ENCODE measurements around the gene SMIM9. TPM values are rescaled to one million over a fixed set of nuclear protein-coding genes. Genes with fewer than 3 reads are reported as not detected.
"Not testable (repeated sequence)": the region's sequence is repeated elsewhere in the genome, so short reads cannot be mapped to it uniquely, and the experiment has no call there.

SMIM9 gene
- total and polyA plus RNA-seq, 9 donors = not detected

DNA sequence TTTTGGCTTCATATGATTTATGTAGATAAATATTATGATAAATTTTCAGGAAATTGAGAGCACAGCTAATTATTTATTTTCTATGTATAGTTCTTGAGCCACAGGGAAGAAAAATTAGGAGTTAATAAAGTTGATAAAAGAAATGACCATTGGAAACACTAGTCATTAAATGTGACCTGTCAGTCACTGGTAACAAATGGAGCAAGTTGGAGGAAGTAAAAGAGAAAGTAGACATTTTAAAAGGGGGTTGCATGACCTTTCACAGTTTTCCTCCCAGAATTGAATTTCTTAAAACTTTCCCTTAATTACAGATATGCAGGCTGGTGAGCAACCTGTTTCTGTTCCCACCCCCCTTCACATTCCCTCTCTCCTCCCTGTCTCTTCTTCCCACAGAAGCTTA lies 5.3 kb downstream of the SMIM9 start:
- no peak for DNase-seq
- Histone ChIP-seq H3K27ac (ENCODE audit: low read length) (no peak overlapping the region), H3K27me3 (ENCODE audit: control insufficient read depth, insufficient read depth, low read length) (no peaks in the 10 kb centered on the region), H3K4me1 (ENCODE audit: control insufficient read depth, insufficient read depth, low read length) (no peaks in the 10 kb centered on the region), H3K9me3 (replicated peaks; ENCODE audit: control insufficient read depth, low read depth, low read length) (no peaks in the 10 kb centered on the region), H3K4me3 (ENCODE audit: low read length) (no peak overlapping the region), H3K36me3 (ENCODE audit: control insufficient read depth, insufficient read depth, low read length) (no peaks in the 10 kb centered on the region)

DNA sequence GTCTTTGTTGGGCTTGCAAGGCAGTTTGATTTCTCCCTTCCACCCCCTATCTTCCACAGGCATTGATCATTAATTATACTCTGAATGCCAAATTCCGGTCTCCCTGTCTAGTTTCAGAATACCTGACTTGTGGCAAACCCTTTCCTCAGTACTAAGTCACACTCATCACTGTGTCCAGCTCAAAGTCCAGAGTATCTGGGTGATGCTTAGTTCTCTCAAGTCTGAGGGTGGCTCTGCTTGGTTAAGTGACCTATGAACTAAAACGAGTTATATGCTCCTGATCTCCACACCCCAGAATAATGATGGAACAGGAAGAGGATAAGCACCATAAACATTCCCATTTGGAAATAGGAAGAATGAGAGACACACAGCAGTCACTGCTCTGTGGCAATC lies 6.5 kb downstream of the SMIM9 start:
- WGBS (ENCODE audit: insufficient coverage) = no CpG with 5 or more reads among the region's 2 CpGs

DNA sequence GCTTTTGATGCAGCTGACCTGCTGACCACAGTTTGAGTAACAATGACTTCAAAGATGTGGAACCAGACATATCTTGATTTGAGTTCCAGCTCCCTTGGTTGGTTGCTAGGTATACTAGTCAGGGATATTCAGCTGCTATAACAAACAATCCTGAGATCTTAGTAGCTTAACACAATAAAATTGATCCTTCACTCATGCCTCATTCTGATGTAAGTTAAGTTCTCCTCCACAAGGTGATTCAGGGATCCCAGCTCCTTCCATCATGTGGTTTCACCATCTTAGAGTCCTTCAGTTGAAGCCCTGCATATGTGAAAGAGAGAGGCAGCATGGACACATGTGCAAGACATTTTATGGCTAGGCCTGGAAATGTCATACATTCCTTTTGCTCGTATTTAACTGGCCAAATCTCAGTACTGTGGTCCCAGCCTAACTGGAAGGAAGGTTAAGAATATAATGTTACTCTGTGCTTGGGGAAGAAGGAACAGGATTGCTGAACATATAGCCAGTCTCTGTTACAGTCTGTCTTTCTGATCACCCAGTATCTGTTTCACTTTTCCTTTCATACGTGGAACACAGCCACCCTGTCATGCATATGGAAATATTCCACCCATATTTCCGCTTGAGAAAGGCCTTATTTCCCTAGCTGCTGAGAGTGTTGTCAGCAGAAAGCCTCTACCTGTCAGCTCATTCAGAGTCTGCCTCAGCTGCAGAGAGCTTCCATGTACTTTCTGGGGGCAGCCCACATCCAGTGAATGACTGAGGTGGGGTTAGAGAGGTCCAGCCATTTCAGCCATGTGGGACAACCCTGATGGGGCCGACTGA lies 7.1 kb downstream of the SMIM9 start:
- Histone ChIP-seq H3K27ac (ENCODE audit: low read length) (peak overlapping the region; percentile 1), H3K36me3 (ENCODE audit: control insufficient read depth, insufficient read depth, low read length) (no peaks in the 10 kb centered on the region), H3K27me3 (ENCODE audit: control insufficient read depth, insufficient read depth, low read length) (no peaks in the 10 kb centered on the region), H3K4me1 (ENCODE audit: control insufficient read depth, insufficient read depth, low read length) (no peaks in the 10 kb centered on the region), H3K9me3 (replicated peaks; ENCODE audit: control insufficient read depth, low read depth, low read length) (no peaks in the 10 kb centered on the region), H3K4me3 (ENCODE audit: low read length) (no peak overlapping the region)
- peak; percentile 43 for DNase-seq
- 24% methylated on average over 4 of the region's 4 CpGs for WGBS (ENCODE audit: insufficient coverage)

More for the DNA sequence above, 6.5 kb downstream of the SMIM9 start:
- no peaks in the 10 kb centered on the region for H3K27me3 ChIP-seq (ENCODE audit: control insufficient read depth, insufficient read depth, low read length)
- no peaks in the 10 kb centered on the region for H3K4me1 ChIP-seq (ENCODE audit: control insufficient read depth, insufficient read depth, low read length)
- H3K36me3 ChIP-seq (ENCODE audit: control insufficient read depth, insufficient read depth, low read length) = no peaks in the 10 kb centered on the region
- no peaks in the 10 kb centered on the region for H3K9me3 ChIP-seq (replicated peaks; ENCODE audit: control insufficient read depth, low read depth, low read length)
- H3K4me3 ChIP-seq (ENCODE audit: low read length) = no peak overlapping the region
- peak overlapping the region; percentile 1 for H3K27ac ChIP-seq (ENCODE audit: low read length)
- DNase-seq = no peak

DNA sequence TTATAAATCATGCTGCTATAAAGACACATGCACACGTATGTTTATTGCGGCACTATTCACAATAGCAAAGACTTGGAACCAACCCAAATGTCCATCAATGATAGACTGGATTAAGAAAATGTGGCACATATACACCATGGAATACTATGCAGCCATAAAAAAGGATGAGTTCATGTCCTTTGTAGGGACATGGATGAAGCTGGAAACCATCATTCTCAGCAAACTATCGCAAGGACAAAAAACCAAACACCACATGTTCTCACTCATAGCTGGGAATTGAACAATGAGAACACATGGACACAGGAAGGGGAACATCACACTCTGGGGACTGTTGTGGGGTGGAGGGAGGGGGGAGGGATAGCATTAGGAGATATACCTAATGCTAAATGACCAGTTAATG lies 8.9 kb downstream of the SMIM9 start:
- not testable (repeated sequence) for H3K9me3 ChIP-seq (replicated peaks; ENCODE audit: control insufficient read depth, low read depth, low read length); H3K4me3 ChIP-seq (ENCODE audit: low read length)
- no CpG with 5 or more reads among the region's 3 CpGs for WGBS (ENCODE audit: insufficient coverage)

DNA sequence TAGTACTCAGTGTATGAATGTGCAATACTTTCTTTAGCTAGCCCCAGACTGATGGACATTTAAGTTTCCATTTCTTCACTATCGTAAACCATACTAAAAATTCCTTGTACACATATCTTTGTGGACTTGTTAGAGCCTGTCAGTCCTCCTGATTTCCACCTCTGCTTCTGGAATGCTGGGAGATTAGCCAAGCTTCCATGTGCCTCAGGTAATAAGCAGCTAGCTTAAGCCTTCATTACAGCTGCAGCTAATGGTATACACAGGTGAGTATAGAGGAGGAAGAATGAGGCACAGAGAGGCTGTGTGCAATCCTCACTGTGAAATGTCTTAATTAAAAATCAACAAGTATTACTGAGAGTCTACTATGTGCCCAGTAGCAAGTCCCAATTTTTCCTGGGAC lies 9.8 kb downstream of the SMIM9 start:
- Histone ChIP-seq H3K36me3 (ENCODE audit: control insufficient read depth, insufficient read depth, low read length) (no peaks in the 10 kb centered on the region), H3K9me3 (replicated peaks; ENCODE audit: control insufficient read depth, low read depth, low read length) (no peaks in the 10 kb centered on the region), H3K27me3 (ENCODE audit: control insufficient read depth, insufficient read depth, low read length) (no peaks in the 10 kb centered on the region), H3K4me3 (ENCODE audit: low read length) (no peak overlapping the region), H3K27ac (ENCODE audit: low read length) (no peak overlapping the region), H3K4me1 (ENCODE audit: control insufficient read depth, insufficient read depth, low read length) (no peaks in the 10 kb centered on the region)
- WGBS (ENCODE audit: insufficient coverage) = no CpG with 5 or more reads among the region's 1 CpG
- no peak for DNase-seq

More for the DNA sequence above, 8.9 kb downstream of the SMIM9 start:
- DNase-seq; H3K36me3 ChIP-seq (ENCODE audit: control insufficient read depth, insufficient read depth, low read length); H3K27me3 ChIP-seq (ENCODE audit: control insufficient read depth, insufficient read depth, low read length); H3K4me1 ChIP-seq (ENCODE audit: control insufficient read depth, insufficient read depth, low read length); H3K27ac ChIP-seq (ENCODE audit: low read length): not testable (repeated sequence)

DNA sequence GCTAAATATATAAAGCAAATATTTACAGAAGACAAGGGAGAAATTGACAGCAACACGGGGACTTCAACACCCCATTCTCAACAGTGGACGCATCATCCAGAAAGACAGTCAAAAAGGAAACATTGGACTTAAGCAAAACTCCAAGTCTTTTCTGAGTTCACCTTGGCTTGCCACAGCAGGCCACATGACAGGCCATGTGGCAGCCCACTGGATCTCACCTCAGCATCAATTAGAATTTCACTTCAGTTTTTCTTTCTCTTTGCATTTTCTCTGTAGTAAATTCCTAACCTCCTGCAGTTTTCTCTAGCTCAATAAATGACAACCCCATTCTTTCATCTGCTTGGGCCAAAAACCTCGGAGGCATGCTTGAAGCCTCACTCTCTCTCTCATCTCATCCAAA lies 12.4 kb downstream of the SMIM9 start:
- H3K4me1 ChIP-seq (ENCODE audit: control insufficient read depth, insufficient read depth, low read length) = no peaks in the 10 kb centered on the region
- H3K4me3 ChIP-seq (ENCODE audit: low read length) = no peak overlapping the region
- H3K9me3 ChIP-seq (replicated peaks; ENCODE audit: control insufficient read depth, low read depth, low read length) = peaks cover 2% of the 10 kb centered on the region
- no peaks in the 10 kb centered on the region for H3K36me3 ChIP-seq (ENCODE audit: control insufficient read depth, insufficient read depth, low read length)
- no peak for DNase-seq
- H3K27ac ChIP-seq (ENCODE audit: low read length) = no peak overlapping the region
- 66% methylated on average over 3 of the region's 3 CpGs for WGBS (ENCODE audit: insufficient coverage)
- H3K27me3 ChIP-seq (ENCODE audit: control insufficient read depth, insufficient read depth, low read length) = no peaks in the 10 kb centered on the region

DNA sequence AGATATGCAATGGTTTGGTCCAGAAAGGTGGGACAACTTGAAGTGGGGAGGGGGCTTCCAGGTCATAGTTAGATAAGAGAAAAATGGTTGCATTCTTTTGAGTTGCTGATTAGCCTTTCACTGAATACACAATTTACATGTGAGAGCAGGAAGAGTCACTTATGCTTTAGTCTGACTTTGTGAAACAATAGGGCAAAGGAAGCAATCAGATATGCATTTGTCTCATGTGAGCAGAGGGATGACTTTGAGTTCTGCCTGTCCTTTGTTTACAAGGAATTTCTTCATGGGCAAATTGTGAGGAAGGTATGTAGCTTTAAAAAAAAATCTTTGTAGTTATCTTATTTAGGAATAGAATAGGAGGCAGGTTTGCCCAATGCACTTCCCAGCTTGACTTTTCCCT lies 12.9 kb downstream of the SMIM9 start:
- DNase-seq = no peak
- Histone ChIP-seq H3K36me3 (ENCODE audit: control insufficient read depth, insufficient read depth, low read length) (no peaks in the 10 kb centered on the region), H3K9me3 (replicated peaks; ENCODE audit: control insufficient read depth, low read depth, low read length) (peaks cover 2% of the 10 kb centered on the region), H3K27me3 (ENCODE audit: control insufficient read depth, insufficient read depth, low read length) (no peaks in the 10 kb centered on the region), H3K4me3 (ENCODE audit: low read length) (no peak overlapping the region), H3K4me1 (ENCODE audit: control insufficient read depth, insufficient read depth, low read length) (no peaks in the 10 kb centered on the region), H3K27ac (ENCODE audit: low read length) (no peak overlapping the region)

DNA sequence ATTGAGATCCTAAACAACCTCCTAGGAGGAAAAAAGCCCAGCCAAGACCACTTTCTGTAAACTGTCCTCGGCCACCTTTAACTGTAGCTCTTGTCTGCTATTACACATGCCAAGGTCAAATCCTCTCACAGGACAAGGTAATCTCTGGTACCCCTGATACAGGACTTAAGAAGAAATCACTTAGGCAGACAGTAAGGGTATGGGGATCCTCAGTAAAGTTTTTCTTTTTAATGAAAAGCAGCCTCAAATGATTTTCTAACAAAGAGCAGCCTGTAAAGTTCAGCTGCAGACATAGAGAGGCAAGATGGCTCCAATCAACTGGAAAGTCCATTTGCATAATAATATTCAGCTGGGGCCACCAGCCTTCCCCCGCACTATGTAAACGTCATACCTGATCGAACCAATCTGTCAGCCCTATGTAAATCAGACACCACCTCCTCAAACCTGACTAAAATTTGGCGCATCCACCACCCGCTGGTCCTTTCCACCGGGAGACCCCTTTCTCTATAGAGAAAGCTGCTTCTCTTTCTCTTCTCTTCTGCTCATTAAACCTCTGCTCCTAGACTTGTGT lies 14.6 kb downstream of the SMIM9 start:
- Histone ChIP-seq H3K9me3 (replicated peaks; ENCODE audit: control insufficient read depth, low read depth, low read length) (peaks cover 2% of the 10 kb centered on the region), H3K27ac (ENCODE audit: low read length) (no peak overlapping the region), H3K36me3 (ENCODE audit: control insufficient read depth, insufficient read depth, low read length) (no peaks in the 10 kb centered on the region), H3K4me3 (ENCODE audit: low read length) (no peak overlapping the region), H3K27me3 (ENCODE audit: control insufficient read depth, insufficient read depth, low read length) (no peaks in the 10 kb centered on the region), H3K4me1 (ENCODE audit: control insufficient read depth, insufficient read depth, low read length) (no peaks in the 10 kb centered on the region)
- DNase-seq = no peak
- 68% methylated on average over 6 of the region's 7 CpGs for WGBS (ENCODE audit: insufficient coverage)

DNA sequence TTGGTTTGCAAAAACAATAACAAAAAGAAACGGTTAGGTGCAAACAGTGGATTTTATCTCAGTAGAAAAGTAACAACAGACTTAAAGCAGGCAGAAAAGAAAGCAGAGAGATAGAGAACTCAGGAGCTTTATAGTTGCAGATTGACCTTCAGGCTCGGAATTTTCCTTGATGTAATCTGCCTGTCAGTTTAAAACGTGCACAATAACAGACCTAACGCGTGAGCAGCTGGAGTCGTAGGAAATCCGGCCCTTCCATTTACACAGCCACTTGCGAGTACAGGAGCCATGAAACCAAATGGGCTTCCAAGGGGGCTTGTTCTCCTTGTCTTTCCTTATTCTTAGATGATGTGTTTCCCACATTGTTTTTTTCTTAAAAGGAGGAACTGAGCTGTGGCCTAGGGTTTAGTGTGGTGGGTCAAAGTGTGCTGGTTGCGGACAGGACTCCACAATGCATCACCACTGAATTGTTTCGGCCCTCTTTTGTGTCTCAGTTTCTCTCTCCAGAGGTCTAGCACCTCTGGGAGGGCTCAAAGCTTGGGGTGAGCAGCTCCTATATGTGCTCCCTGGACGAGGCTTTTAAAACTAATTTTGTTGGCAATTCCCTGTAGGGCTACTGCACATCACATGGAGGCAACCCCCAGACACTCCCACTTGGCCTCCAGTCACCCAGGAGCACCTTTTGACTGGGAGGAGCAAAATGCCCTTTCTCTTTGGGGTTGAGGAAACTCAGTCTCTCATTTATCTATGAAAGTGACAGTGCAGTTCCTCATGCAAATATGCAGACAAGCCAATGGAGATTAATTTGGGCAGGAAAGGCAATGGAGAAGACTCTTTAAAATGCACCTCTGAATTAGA lies 15.3 kb downstream of the SMIM9 start:
- H3K27ac ChIP-seq (ENCODE audit: low read length) = no peak overlapping the region
- H3K9me3 ChIP-seq (replicated peaks; ENCODE audit: control insufficient read depth, low read depth, low read length) = peaks cover 2% of the 10 kb centered on the region
- no peaks in the 10 kb centered on the region for H3K36me3 ChIP-seq (ENCODE audit: control insufficient read depth, insufficient read depth, low read length)
- WGBS (ENCODE audit: insufficient coverage) = 58% methylated on average over 8 of the region's 11 CpGs
- H3K27me3 ChIP-seq (ENCODE audit: control insufficient read depth, insufficient read depth, low read length) = no peaks in the 10 kb centered on the region
- DNase-seq = no peak
- H3K4me1 ChIP-seq (ENCODE audit: control insufficient read depth, insufficient read depth, low read length) = no peaks in the 10 kb centered on the region
- H3K4me3 ChIP-seq (ENCODE audit: low read length) = no peak overlapping the region

DNA sequence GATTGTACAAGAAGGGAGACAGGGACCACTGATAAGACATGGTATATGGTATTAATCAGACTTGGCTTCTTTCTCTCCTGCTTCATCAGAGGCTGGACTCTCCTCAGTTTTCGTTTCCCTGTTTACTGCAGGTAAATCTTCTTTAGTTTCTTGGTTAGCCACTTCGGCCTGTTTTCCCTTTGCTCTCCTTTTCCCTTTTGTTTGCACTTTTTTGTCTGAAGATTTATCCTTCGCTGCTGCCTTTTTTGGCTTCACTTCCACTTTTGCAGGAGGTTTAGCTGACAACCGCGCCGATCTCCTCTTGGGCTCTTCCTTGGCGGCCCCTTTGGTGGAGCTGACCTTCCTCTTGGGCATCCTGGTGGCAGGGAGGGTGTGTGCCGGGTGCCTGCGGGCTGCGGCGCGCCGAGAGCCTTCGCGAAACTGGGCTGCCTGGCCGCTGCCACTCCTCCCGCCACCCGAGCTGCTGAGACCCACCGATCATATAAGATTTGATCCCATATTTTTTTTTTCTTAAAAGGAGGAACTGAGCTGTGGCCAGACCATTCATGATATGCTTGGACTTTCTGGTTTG lies 17.3 kb downstream of the SMIM9 start:
- H3K36me3 ChIP-seq (ENCODE audit: control insufficient read depth, insufficient read depth, low read length); H3K4me1 ChIP-seq (ENCODE audit: control insufficient read depth, insufficient read depth, low read length); H3K9me3 ChIP-seq (replicated peaks; ENCODE audit: control insufficient read depth, low read depth, low read length); H3K4me3 ChIP-seq (ENCODE audit: low read length); DNase-seq; H3K27ac ChIP-seq (ENCODE audit: low read length); H3K27me3 ChIP-seq (ENCODE audit: control insufficient read depth, insufficient read depth, low read length): not testable (repeated sequence)
- WGBS (ENCODE audit: insufficient coverage) = 69% methylated on average over 5 of the region's 19 CpGs

Measured in muscle of leg (tissue), 11 donors.